ENCODE data around the gene SRP19.
"Not testable (repeated sequence)": the region's sequence is repeated elsewhere in the genome, so short reads cannot be mapped to it uniquely, and the experiment has no call there.

The SRP19 gene

GRCh38 chr5:112876362-112876761 lies 15.3 kb downstream of the SRP19 start:
- DNase-seq, result no peak

DNA sequence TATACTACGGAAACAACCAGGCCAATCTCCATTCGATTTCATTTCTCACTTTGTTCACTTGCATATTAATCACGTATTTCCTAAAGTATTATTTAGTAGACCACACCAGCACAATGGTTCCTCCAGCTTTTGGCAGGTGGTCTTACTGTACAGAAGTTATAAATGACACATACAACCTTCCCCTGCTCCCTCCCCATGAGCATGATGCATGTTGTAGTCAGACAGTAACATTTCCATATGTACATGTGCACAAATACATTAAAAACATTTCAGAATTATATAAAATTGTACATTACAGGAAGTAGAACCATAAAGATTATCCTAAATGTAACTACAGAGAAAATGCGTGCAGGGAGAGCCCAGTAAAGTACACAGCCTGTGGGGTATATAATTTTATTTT lies 17.0 kb downstream of the SRP19 start:
- DNase-seq, result no peak

DNA sequence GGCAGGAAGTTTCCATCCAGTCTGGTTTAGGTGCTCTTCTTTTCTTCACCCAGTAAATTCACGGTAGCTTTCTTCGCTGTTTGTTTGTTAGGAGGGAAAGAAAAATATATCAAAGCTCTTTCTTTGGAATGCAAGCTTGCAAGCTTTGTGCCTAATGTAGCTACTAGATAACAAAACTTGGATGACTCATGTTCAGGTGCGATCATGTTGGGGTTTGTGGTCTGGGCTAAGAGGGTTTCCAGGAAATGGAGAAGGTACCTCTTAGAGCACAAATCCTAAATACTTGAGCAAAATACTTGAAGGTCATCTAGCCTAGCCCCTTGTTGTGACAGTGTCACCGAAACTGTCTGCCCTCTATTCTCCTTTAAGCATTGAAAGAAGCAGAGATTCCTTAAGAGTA lies 17.7 kb downstream of the SRP19 start:
- no peak for DNase-seq

- DNase-seq, result no peak
These were observed 19.3 kb downstream of the SRP19 start for GRCh38 chr5:112880219-112880964.

DNA sequence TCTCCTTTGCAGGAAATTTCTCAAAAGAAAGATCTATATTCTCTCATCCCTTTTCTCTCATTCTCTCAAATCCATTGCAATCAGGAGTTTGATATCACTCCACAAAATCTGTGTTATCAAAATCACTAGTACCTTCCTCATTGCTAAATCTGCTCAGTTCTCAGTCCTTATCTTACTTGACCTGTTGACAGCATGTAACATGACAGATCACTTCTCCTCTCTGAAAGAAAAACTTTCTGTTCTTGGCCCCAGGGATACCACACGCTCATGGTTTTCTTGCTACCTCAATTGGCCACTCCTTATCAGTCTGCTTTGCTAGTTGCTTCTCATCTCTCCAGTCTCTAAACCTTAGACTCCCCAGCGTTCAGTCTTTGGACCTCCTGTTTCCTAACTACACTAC lies 22.1 kb downstream of the SRP19 start:
- no peak for DNase-seq

- DNase-seq, result no peak
These were observed 23.9 kb downstream of the SRP19 start for GRCh38 chr5:112885001-112885400.

GRCh38 chr5:112886975-112887374 lies 25.9 kb downstream of the SRP19 start:
- DNase-seq, result no peak

DNA sequence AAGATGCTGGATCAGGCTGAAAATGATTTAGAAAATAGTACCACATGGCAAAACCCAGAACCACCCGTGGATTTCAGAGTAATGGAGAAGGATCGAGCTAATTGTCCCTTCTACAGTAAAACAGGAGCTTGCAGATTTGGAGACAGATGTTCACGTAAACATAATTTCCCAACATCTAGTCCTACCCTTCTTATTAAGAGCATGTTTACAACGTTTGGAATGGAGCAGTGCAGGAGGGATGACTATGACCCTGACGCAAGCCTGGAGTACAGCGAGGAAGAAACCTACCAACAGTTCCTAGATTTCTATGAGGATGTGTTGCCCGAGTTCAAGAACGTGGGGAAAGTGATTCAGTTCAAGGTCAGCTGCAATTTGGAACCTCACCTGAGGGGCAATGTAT lies 31.0 kb downstream of the SRP19 start:
- DNase-seq, result not testable (repeated sequence)

- DNase-seq, result no peak
These were observed 31.7 kb downstream of the SRP19 start for GRCh38 chr5:112892776-112893175.

- DNase-seq, result no peak
These were observed 34.6 kb downstream of the SRP19 start for GRCh38 chr5:112895682-112896081.

- DNase-seq, result no peak
These were observed 41.5 kb downstream of the SRP19 start for GRCh38 chr5:112902561-112902960.

GRCh38 chr5:112904996-112905395 lies 43.9 kb downstream of the SRP19 start:
- DNase-seq, result not testable (repeated sequence)

GRCh38 chr5:112906637-112907036 lies 45.5 kb downstream of the SRP19 start:
- no peak for DNase-seq

- DNase-seq, result no peak
These were observed 46.1 kb downstream of the SRP19 start for GRCh38 chr5:112907166-112907631.

DNA sequence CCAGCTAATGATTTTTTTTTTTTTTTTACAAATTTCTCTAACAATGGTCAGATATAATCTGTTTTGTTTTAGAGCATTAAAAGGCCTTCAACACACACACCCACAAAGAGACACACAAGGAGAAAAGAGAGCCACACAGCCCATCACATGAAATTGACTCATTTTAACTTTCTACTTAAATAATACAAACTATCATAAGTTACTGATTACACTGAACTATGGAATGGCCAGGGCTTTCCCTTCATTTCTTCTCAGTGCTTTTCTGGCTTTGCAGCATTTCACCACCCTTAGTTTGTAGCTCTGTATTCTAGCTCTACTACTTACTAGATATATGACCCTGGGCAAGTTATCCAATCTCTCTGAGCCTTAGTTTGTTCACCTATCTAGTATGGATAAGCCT lies 47.8 kb downstream of the SRP19 start:
- DNase-seq, result no peak

DNA sequence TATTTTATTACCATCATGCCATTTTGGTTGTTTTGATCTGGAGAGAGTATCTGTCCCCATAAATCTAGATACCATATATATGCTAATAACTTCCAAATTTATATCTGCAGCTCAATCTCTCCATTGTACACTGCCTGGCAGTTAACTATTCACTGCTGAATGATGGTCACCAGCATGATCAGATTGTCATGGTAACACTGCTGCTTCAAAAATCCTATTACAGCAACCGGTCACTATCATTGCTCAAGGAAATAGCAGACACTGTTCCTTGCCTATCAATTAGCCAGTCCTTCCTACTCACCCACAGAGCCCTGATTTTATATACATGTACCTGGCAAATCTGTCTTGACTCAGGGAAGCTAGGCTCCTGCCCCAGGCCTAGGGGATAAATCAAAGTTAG lies 49.4 kb downstream of the SRP19 start:
- no peak for DNase-seq

- DNase-seq, result no peak
These were observed 53.5 kb downstream of the SRP19 start for GRCh38 chr5:112914584-112914983.

DNA sequence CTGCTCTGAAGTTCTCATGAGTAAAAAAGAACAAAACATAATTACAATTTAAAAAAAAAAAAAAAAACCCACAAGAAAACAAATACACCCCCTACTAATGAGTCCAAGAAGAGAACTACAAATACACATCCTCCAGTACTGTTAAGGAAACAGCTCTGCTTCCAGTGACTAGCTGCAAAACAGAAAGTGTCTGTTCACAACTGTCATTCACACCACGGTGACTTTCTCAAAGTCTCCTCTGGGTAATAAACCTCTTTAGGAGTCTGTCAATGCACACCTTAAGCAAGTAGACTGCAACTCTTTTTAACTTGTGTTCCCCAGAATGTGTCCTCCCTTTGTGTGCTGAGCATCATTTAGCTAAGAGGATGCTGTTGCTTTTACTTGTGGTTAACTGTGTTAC lies 54.7 kb downstream of the SRP19 start:
- no peak for DNase-seq

GRCh38 chr5:112917453-112917995 lies 56.4 kb downstream of the SRP19 start:
- no peak for DNase-seq

DNA sequence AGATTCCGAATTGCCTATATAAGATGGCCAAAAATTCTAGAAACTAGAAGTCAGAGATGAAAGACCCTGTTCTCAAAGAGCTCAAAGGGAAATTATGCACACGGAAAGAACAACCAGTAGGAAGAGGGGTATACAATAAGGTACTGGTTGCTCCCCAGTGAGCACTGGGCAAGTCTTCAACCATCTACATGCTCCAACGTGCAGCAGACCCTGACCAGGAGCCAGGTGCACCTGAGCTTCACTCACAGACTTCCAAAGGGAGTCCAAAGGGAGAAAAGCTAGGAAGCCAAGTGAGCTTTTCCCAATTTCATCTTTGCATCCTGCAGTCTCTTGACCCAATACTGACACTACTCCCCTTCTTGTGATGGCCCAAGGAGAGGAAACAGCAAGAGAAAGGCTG lies 57.0 kb downstream of the SRP19 start:
- no peak for DNase-seq

GRCh38 chr5:112918679-112919078 lies 57.6 kb downstream of the SRP19 start:
- no peak for DNase-seq
